GM19025 (cell line): ENCODE results near the gene DCAF5.
"Not testable (repeated sequence)": the region's sequence is repeated elsewhere in the genome, so short reads cannot be mapped to it uniquely, and the experiment has no call there.

ENCODE experiments used
- ATAC-seq: cut with Tn5 transposase; IDR thresholded peaks from one replicate; pipeline ENCODE4 v1.9.1; 2021; ENCODE audit warnings: mild to moderate bottlenecking, low read depth, moderate library complexity; ENCODE audit not compliant: unreplicated experiment

The DCAF5 gene, protein sequence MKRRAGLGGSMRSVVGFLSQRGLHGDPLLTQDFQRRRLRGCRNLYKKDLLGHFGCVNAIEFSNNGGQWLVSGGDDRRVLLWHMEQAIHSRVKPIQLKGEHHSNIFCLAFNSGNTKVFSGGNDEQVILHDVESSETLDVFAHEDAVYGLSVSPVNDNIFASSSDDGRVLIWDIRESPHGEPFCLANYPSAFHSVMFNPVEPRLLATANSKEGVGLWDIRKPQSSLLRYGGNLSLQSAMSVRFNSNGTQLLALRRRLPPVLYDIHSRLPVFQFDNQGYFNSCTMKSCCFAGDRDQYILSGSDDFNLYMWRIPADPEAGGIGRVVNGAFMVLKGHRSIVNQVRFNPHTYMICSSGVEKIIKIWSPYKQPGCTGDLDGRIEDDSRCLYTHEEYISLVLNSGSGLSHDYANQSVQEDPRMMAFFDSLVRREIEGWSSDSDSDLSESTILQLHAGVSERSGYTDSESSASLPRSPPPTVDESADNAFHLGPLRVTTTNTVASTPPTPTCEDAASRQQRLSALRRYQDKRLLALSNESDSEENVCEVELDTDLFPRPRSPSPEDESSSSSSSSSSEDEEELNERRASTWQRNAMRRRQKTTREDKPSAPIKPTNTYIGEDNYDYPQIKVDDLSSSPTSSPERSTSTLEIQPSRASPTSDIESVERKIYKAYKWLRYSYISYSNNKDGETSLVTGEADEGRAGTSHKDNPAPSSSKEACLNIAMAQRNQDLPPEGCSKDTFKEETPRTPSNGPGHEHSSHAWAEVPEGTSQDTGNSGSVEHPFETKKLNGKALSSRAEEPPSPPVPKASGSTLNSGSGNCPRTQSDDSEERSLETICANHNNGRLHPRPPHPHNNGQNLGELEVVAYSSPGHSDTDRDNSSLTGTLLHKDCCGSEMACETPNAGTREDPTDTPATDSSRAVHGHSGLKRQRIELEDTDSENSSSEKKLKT

DNA sequence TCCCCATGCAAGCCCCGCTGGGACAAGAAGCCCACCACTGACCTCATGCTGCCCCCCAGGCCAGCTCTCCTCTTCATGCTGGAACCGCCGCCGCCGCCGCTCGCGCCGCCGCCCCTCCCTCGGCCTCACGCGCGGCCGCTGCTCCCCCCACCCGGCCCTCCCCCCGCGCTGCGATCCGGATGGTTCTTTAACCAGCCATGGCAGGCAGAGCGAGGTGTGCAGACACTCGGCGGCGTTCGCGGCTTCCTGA is at the start of gene DCAF5:
TSS of gene DCAF5 (minus strand) at position 218 of the 250 bp plus-strand sequence. CDS start at position 77, 141 bp downstream.
- no peak for ATAC-seq

GRCh38 chr14:69199786-69200185 is 46.9 kb upstream of the DCAF5 start:
- ATAC-seq: no peak

DNA sequence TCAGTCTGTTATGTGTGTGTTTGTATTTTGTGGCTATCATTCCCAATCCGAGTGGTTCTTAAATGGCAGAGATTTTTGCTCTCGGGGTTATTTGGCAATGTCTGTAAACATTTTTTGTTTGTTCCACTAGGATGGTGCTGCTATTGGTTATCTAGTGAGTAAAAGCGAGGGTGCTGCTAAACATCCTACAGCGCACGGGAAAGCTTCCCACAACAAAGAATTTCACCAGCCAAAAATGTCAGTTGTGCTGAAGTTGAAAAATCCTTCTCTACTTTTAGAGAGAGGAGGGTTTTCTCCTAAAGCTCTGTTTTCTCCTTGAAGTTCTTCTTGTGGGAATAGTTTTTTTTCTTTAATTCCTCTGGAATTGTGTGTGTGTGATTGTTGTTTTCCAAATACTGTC is 40.8 kb upstream of the DCAF5 start:
- no peak for ATAC-seq

DNA sequence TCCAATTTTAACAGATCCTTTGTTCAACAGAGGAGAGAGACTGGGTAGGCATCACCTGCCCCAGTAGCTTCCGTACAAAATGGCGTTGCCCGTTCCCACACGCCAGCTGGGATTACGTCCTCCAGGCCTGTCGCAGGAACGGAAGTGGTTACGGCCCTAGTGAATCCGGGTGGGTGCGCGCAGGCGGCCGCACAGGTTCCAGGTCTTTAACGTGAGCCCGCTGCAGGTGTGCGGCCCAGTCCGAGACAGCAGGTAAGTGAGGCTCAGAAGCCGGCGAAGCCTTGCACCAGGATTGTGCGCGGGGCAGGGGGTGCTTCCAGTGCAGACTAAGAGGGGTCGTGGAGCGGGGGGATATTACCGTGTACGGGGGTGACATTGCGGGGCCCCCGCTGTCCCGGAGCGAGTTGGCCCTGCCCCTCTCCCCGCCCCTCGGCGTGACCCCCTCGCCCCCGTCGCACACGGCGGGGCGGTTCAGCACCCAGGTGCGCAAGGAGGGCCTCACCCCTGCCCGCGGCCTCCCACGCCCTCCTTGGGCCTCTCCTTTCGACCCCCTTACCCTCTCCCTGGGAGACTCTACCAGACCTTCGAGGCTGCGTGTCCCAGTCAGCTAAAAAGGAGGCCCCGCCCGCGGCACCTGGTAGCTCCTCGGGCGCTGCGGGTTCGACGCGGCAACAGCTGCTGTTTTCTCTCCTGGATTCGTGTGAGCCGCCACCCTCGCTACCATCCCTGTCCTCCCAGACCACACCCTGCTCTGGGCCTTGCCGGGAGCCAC is 38.6 kb upstream of the DCAF5 start, which contains the start of gene EXD2:
TSS of gene EXD2 (plus strand) at position 159 of the 772 bp plus-strand sequence. CDS start 17,973 bp downstream, outside the sequence.
- peak; percentile 76 for ATAC-seq

GRCh38 chr14:69190191-69190590 is 37.3 kb upstream of the DCAF5 start:
- ATAC-seq: no peak

GRCh38 chr14:69183735-69184134 is 30.8 kb upstream of the DCAF5 start:
- no peak for ATAC-seq

DNA sequence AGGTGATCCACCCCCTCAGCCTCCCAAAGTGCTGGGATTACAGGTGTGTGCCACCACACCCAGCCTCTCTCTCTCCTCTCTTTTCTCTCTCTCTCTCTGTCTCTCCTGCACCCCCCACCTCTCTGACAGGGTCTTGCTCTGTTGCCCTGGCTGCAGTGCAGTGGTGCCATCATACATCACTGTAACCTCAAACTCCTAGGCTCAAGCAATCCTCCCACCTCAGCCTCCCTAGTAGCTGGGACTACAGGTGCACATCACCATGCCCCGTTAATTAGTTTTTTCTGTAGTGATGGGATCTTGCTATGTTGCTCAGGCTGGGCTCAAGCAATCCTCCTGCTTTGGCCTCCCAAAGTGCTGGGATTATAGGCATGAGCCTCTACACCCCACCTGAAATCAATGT is 29.7 kb upstream of the DCAF5 start:
- not testable (repeated sequence) for ATAC-seq

GRCh38 chr14:69181491-69181890 is 28.6 kb upstream of the DCAF5 start:
- no peak for ATAC-seq

GRCh38 chr14:69175130-69175529 is 22.2 kb upstream of the DCAF5 start:
- ATAC-seq: no peak

DNA sequence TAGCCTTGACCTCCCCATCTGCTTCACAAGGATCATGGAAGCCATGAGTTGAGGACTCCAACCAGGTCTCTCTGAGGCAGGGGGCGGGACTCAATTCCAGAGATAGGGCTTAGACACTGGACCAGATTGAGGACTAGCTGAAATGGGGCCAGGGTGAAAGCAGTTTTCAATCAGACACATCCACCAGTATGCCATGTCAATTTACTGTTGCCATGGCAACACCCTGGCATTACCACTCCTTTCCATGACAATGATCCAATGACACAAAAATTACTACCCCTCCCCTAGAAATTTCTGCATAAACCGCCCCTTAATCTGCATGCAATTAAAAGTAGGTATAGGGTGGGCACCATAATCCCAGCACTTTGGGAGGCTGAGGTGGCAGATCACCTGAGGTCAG is 18.6 kb upstream of the DCAF5 start:
- ATAC-seq: no peak

DNA sequence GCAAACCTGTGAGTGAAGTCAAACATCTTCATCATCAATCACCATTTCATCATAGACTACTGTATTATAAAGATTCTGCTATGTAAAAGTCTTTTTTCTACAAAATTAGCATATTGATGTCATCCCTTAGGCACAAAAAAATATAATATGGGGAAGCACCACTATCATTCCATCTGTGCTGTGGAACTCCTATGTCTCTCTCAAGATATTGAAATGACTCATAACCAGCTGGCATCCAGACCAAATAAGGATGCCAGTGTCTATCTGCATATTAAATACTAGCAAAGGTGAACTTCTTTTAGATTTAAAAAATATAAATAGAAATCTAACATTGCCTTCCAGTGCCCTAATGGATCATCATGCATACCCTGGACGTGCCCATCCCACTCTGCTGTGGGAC is 17.9 kb upstream of the DCAF5 start:
- ATAC-seq: no peak

- not testable (repeated sequence) for ATAC-seq
Measured at GRCh38 chr14:69165787-69166186, 12.9 kb upstream of the DCAF5 start.

GRCh38 chr14:69161590-69161989 is 8.7 kb upstream of the DCAF5 start:
- ATAC-seq: no peak

DNA sequence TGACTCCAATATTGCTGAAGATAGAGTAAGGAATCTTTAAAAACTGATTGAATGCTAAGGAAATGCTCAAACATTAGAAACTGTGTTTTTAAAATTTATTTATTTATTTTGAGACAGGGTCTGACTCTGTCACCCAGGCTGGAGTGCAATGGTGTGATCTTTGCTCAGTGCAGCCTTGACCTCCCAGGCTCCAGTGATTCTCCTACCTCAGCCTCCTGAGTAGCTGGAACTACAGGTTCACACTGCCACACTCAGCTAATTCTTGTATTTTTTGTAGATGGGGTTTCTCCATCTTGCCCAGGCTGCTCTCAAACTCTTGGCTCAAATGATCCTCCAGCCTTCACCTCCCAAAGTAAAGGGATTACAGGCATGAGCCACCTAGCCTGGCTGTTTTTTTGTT is 3.3 kb upstream of the DCAF5 start:
- no peak for ATAC-seq

DNA sequence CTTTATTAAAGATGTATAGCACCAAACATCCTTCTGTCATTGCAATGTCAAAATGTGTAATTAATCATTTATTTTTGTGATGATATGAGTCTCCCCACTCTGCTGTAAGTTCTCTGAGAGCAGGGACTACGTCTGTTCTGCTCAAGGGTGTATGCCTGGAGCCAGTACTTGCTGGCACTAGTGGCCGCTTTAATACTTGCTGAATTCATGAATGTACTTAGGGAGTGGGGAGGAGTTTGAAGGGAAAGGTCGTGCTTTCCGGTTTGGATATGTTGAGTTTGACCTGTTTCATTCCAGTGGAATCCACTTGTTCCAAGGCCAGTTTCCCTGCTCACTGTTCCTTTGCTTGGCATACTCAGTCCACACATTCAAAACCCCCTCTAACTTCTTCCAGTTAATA is 1.9 kb upstream of the DCAF5 start:
- ATAC-seq: no peak

DNA sequence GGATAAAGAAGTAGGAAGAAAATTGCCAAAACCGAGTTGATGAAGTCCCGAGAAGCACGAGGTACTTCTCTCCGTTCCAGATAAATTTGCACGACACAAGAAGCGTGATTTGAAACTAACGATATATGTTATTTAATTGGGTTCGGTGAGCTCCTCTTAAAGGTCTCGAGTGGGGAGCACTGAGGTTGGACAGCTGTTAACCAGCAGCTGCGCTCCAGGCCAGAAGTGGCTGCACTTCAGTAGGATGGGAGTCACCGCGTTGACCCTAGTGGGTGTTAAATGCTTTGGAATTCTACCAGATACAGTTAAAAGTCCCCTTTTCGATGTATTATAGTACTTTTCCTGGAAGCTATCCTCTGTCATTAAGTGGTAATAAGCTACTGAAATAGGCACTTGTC is 953 bp upstream of the DCAF5 start:
- no peak for ATAC-seq

GRCh38 chr14:69153152-69153872 is 393 bp upstream of the DCAF5 start:
- ATAC-seq: peak; percentile 87

GRCh38 chr14:69152181-69152901 is 578 bp downstream of the DCAF5 start:
- no peak for ATAC-seq

GRCh38 chr14:69151458-69152180 is 1.3 kb downstream of the DCAF5 start:
- ATAC-seq: peak; percentile 38
